Endothelial cell of umbilical vein (primary cell): Measurements from ENCODE around the gene DPP10.

ENCODE experiments used
- CTCF ChIP-seq, 2 donors: IDR thresholded peaks; 1 replicate in 1 of 2; 2 replicates in 1 of 2; pipeline ENCODE4 v1.5.1; 2011; ENCODE audit warnings: low read length in 2 of 2, mild to moderate bottlenecking in 2 of 2, moderate library complexity in 2 of 2, control low read depth in 1 of 2, inconsistent platforms in 1 of 2, low read depth in 1 of 2; ENCODE audit not compliant: insufficient read depth in 1 of 2; ENCODE audit errors: extremely low read depth in 1 of 2
- POLR2AphosphoS5 ChIP-seq: IDR thresholded peaks from 2 replicates; pipeline ENCODE4 v1.6.1; 2012; ENCODE audit warnings: low read depth, mild to moderate bottlenecking, control low read depth, low read length, moderate library complexity; ENCODE audit not compliant: insufficient read depth

- TF ChIP-seq CTCF (IDR thresholded peaks at IDR 0.05; ENCODE audit: extremely low read depth in 1 of 2, insufficient read depth in 1 of 2, low read depth in 1 of 2, low read length in 2 of 2) (no peak), POLR2AphosphoS5 (no peak)
These were observed 22.7 kb downstream of the DPP10 start for GRCh38 chr2:114464961-114465706.
